ENCODE results near the gene ATG16L2. TPM values are rescaled to one million over a fixed set of nuclear protein-coding genes. Genes with fewer than 3 reads are reported as not detected.

Gene ATG16L2
- total RNA-seq, 4 donors from 2014 or later: 3.1 to 8.1 (median 4.3) TPM

DNA sequence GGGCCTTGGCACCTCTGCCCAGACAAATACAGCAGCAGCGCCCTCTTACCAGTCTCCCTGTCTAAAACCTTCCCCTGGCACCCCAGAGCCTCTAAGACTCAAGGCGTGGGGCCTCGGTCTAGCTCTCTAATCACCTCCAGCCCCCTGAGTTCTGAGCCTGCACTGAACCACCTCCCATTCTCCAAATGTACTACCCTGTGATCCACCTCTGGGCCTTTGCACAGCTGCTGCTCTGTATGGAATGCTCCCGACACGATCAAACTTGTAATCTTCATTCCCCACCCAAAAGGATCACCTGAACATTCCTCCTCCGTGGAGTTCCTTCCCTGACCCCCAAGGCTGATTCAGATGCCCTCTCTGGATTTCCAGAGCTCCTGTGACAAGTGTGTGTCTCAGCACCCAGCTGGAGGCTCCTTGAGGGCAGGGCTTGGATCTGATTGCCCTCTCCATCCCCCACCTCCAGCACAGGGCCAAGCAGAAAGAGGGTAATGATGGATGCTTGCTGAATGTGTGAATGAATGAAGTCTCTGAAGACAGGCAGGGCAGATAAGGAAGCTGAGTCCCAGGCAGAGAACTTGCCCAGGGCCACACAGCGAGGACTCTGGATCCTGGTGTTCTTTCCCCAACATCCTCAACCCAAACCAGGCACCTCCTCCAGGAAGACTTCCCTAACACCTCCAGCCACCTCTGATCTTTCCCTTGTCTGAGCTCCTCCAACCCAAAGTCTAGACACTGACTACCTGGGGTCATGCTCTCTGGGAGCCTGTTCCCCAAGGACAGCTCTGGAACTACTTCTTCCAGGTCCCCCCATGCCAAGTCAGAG, 38.7 kb upstream of the ATG16L2 start:
- no peak for TF ChIP-seq POLR2A (IDR thresholded peaks at IDR 0.05)
- TF ChIP-seq, protein P1, sequence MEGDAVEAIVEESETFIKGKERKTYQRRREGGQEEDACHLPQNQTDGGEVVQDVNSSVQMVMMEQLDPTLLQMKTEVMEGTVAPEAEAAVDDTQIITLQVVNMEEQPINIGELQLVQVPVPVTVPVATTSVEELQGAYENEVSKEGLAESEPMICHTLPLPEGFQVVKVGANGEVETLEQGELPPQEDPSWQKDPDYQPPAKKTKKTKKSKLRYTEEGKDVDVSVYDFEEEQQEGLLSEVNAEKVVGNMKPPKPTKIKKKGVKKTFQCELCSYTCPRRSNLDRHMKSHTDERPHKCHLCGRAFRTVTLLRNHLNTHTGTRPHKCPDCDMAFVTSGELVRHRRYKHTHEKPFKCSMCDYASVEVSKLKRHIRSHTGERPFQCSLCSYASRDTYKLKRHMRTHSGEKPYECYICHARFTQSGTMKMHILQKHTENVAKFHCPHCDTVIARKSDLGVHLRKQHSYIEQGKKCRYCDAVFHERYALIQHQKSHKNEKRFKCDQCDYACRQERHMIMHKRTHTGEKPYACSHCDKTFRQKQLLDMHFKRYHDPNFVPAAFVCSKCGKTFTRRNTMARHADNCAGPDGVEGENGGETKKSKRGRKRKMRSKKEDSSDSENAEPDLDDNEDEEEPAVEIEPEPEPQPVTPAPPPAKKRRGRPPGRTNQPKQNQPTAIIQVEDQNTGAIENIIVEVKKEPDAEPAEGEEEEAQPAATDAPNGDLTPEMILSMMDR (IDR thresholded peaks at IDR 0.05 in 4 of 5, conservative IDR thresholded peaks at IDR 0.05 in 1 of 5): no peak
- Histone ChIP-seq H3K27ac (no peak overlapping the region), H3K9me3 (no peaks in the 10 kb centered on the region), H3K4me3 (no peak overlapping the region), H3K36me3 (no peaks in the 10 kb centered on the region), H3K27me3 (no peaks in the 10 kb centered on the region), H3K4me1 (peaks cover 27 to 29% of the 10 kb centered on the region in 2 donors)
- no peak for ATAC-seq
- in situ Hi-C loops (cut with MboI; ENCODE audit: low sequenced_read_pairs in 4 of 4) (no loop called here), intact Hi-C loops (cut with DNase I; ENCODE audit: low total_unique reads) (no loop called here)
- no peak for DNase-seq

DNA sequence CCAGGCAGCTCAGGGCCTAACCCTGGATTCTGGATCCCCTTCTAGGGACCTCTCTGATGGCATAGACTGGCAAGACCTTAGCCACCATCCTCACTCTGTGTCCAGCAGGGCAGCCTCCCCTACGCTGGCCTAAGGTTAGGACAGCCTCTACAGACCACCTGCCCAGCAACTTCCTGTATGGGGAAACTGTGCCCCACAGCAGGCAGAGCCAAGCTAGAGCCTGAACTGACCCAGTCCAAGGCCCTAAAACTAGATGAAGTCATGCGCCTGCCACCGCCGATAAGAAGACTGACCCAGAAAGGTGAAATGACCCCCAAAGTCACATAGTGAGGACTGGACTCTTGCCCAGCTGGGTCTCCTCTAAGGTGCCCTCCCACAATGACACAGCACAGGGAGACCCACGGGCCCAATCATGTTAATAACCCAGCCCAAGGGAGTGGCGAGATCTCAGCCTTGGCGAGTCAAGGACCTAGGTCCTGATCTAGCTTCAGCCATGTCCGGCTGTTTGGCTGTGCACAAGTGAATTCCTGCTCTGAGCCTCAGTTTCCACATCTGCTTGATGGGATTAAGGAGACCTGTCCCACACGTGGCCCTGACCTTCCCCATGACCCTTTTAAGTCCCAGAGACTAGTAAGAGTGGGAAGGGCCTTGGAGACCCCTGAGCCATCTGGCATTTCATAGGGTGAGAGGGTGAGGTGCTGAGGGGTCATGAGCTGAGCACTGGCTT, 37.9 kb upstream of the ATG16L2 start:
- peak overlapping the region in 3 of 4 donors; percentile 50 to 54 (median 53) for H3K27ac ChIP-seq
- peaks cover 30 to 36% of the 10 kb centered on the region in 2 donors for H3K4me1 ChIP-seq
- intact Hi-C loops (cut with DNase I; ENCODE audit: low total_unique reads) (no loop called here), in situ Hi-C loops (cut with MboI; ENCODE audit: low sequenced_read_pairs in 4 of 4) (no loop called here)
- no peaks in the 10 kb centered on the region for H3K9me3 ChIP-seq
- H3K4me3 ChIP-seq: no peak overlapping the region
- DNase-seq: no peak
- H3K27me3 ChIP-seq: no peaks in the 10 kb centered on the region
- no peak for TF ChIP-seq POLR2A (IDR thresholded peaks at IDR 0.05)
- TF ChIP-seq, protein P1 (IDR thresholded peaks at IDR 0.05 in 4 of 5, conservative IDR thresholded peaks at IDR 0.05 in 1 of 5): no peak
- ATAC-seq: no peak
- H3K36me3 ChIP-seq: no peaks in the 10 kb centered on the region

DNA sequence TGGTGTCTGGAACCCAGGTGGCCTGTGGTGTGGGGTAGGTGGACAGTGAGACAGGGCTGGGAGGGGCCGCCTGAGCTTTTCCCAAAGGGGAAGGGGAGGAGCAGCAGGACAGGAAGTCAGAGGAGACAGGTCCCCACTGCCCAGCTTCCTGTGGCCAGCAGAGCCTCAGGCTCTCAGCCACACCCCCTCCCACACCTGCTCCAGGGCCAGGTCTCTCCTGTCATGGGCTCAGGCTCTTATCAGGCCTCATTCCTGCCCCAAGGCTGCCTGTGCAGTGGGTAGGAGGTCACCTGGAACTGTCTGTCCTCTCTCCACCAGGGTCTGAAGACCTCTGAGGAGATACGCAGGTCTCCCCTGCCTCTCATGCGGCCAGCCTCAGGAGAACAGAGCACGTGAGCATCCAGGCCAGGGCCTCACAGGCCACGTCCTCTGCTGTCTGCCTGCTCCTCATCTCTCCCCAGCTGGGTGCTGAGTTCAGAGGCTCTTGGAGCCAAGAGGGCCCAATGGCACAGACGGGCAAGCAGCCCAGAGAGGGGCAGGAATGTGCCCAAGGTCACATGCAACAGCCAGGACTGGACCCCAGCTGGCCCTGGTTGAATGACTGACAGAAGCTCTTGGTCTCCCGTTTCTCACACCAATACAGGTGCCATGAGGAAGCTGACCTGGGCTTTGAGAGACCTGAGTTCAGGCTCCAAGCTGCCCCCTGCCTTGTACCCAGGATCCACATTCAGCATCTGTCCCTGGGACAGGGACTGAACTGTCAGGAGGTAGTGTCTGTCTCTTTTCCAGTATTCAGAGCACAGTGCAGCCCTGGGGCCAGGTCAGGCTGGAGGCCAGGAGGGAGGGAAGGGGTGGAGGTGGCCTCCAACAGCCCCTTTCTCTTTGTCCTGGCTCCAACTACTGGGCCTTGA, 37.1 kb upstream of the ATG16L2 start:
- intact Hi-C loops (cut with DNase I; ENCODE audit: low total_unique reads) (no loop called here), in situ Hi-C loops (cut with MboI; ENCODE audit: low sequenced_read_pairs in 4 of 4) (no loop called here)
- Histone ChIP-seq H3K9me3 (no peaks in the 10 kb centered on the region), H3K4me3 (no peak overlapping the region), H3K27ac (peak overlapping the region; percentile 50 to 57 (median 54)), H3K27me3 (no peaks in the 10 kb centered on the region), H3K4me1 (peaks cover 31 to 40% of the 10 kb centered on the region in 2 donors), H3K36me3 (no peaks in the 10 kb centered on the region)
- DNase-seq (peak in 1 of 2 donors; percentile 47), ATAC-seq (no peak)
- TF ChIP-seq, protein P1 (IDR thresholded peaks at IDR 0.05 in 4 of 5, conservative IDR thresholded peaks at IDR 0.05 in 1 of 5): no peak
- TF ChIP-seq POLR2A (IDR thresholded peaks at IDR 0.05): no peak

DNA sequence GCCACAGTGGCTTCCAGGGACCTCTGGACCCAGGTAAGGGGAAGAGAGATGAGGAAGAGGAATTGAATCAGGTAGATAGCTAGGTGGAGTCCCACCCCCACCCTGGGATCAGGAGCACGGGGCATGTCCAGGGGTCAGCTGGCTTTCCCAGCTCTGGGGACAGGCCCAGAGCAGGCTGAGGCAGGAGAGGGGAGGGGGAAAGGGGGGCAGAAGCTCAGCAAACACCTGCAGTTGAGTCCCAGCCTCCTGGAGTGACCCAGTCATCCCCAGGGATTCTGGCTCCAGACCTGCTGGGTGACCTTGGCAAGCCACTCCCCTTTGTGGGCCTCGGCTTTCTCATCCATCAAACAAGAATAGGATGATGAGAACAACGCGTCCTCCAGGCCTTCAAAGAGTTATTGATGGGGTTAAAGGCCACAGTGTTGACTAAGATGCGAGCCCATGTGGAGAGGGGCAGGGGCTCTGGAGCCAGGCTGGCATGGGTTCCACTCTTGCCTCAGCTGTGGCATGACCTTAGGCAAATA, 36.4 kb upstream of the ATG16L2 start:
- peak overlapping the region; percentile 50 to 57 (median 54) for H3K27ac ChIP-seq
- in situ Hi-C loops (cut with MboI; ENCODE audit: low sequenced_read_pairs in 4 of 4): no loop called here

More for the DNA sequence above, 36.4 kb upstream of the ATG16L2 start:
- no peaks in the 10 kb centered on the region for H3K27me3 ChIP-seq
- TF ChIP-seq POLR2A (IDR thresholded peaks at IDR 0.05): no peak
- TF ChIP-seq, protein P1 (IDR thresholded peaks at IDR 0.05 in 4 of 5, conservative IDR thresholded peaks at IDR 0.05 in 1 of 5): no peak
- peaks cover 31 to 34% of the 10 kb centered on the region in 2 donors for H3K4me1 ChIP-seq
- H3K4me3 ChIP-seq: no peak overlapping the region
- ATAC-seq (no peak), DNase-seq (no peak)
- no peaks in the 10 kb centered on the region for H3K9me3 ChIP-seq
- H3K36me3 ChIP-seq: no peaks in the 10 kb centered on the region
- intact Hi-C loops (cut with DNase I; ENCODE audit: low total_unique reads): no loop called here
